ENCODE measurements around the gene THSD1.
A peak's percentile ranks its signal among the peaks of the same experiment; 100 is the strongest.

Gene THSD1

GRCh38 chr13:52405767-52406494, at the start of gene THSD1:
Gene THSD1, minus strand, starts transcription at chr13:52406172. Its CDS starts 3,572 bp downstream, at chr13:52402600.
- H3K27me3 ChIP-seq (ENCODE audit: low read depth, low read length): peaks cover 4% of the 10 kb centered on the region
- peaks cover 0 to 13% of the 10 kb centered on the region in 2 donors for H3K36me3 ChIP-seq (ENCODE audit: control insufficient read depth in 1 of 2, insufficient read depth in 2 of 2, low read length in 2 of 2)
- peaks cover 0 to 19% of the 10 kb centered on the region in 2 donors for H3K4me1 ChIP-seq (ENCODE audit: control insufficient read depth in 1 of 2, insufficient read depth in 2 of 2, low read length in 2 of 2)
- H3K27ac ChIP-seq (ENCODE audit: low read length): no peak within 1 kb of the TSS
- H3K9me3 ChIP-seq (ENCODE audit: control insufficient read depth in 1 of 2, low read length in 2 of 2): no peaks in the 10 kb centered on the region
- H3K4me3 ChIP-seq (ENCODE audit: low read depth in 1 of 2, low read length in 2 of 2): peak within 1 kb of the TSS; percentile 53 to 64

GRCh38 chr13:52455677-52456041, 49.7 kb upstream of the THSD1 start:
- peak overlapping the region; percentile 97 for H3K27ac ChIP-seq (ENCODE audit: low read length)
- H3K4me3 ChIP-seq (ENCODE audit: low read depth in 1 of 2, low read length in 2 of 2): peak overlapping the region; percentile 84 to 99
- peaks cover 4 to 15% of the 10 kb centered on the region in 2 donors for H3K4me1 ChIP-seq (ENCODE audit: control insufficient read depth in 1 of 2, insufficient read depth in 2 of 2, low read length in 2 of 2)
- H3K27me3 ChIP-seq (ENCODE audit: low read depth, low read length): no peaks in the 10 kb centered on the region
- H3K36me3 ChIP-seq (ENCODE audit: control insufficient read depth in 1 of 2, insufficient read depth in 2 of 2, low read length in 2 of 2): peaks cover 0 to under 1% of the 10 kb centered on the region in 2 donors
- H3K9me3 ChIP-seq (ENCODE audit: control insufficient read depth in 1 of 2, low read length in 2 of 2): no peaks in the 10 kb centered on the region

- Histone ChIP-seq H3K27ac (ENCODE audit: low read length) (peak within 1 kb of the TSS; percentile 97), H3K36me3 (ENCODE audit: control insufficient read depth in 1 of 2, insufficient read depth in 2 of 2, low read length in 2 of 2) (no peaks in the 10 kb centered on the region), H3K4me1 (ENCODE audit: control insufficient read depth in 1 of 2, insufficient read depth in 2 of 2, low read length in 2 of 2) (peaks cover 4 to 15% of the 10 kb centered on the region in 2 donors), H3K9me3 (ENCODE audit: control insufficient read depth in 1 of 2, low read length in 2 of 2) (no peaks in the 10 kb centered on the region), H3K27me3 (ENCODE audit: low read depth, low read length) (no peaks in the 10 kb centered on the region), H3K4me3 (ENCODE audit: low read depth in 1 of 2, low read length in 2 of 2) (peak within 1 kb of the TSS; percentile 84 to 99)
These were observed 49.1 kb upstream of the THSD1 start, which contains the start of gene CKAP2 for GRCh38 chr13:52454820-52455676. Gene CKAP2, plus strand, starts transcription at chr13:52455478. Its CDS starts 79 bp downstream, at chr13:52455557.

GRCh38 chr13:52454459-52454819, 48.5 kb upstream of the THSD1 start:
- Histone ChIP-seq H3K36me3 (ENCODE audit: control insufficient read depth in 1 of 2, insufficient read depth in 2 of 2, low read length in 2 of 2) (no peaks in the 10 kb centered on the region), H3K4me1 (ENCODE audit: control insufficient read depth in 1 of 2, insufficient read depth in 2 of 2, low read length in 2 of 2) (peaks cover 4 to 15% of the 10 kb centered on the region in 2 donors), H3K4me3 (ENCODE audit: low read depth in 1 of 2, low read length in 2 of 2) (peak overlapping the region; percentile 84 to 99), H3K27ac (ENCODE audit: low read length) (peak overlapping the region; percentile 97), H3K9me3 (ENCODE audit: control insufficient read depth in 1 of 2, low read length in 2 of 2) (no peaks in the 10 kb centered on the region), H3K27me3 (ENCODE audit: low read depth, low read length) (no peaks in the 10 kb centered on the region)

- H3K27ac ChIP-seq (ENCODE audit: low read length): no peak overlapping the region
- H3K27me3 ChIP-seq (ENCODE audit: low read depth, low read length): no peaks in the 10 kb centered on the region
- no peaks in the 10 kb centered on the region for H3K9me3 ChIP-seq (ENCODE audit: control insufficient read depth in 1 of 2, low read length in 2 of 2)
- no peak overlapping the region for H3K4me3 ChIP-seq (ENCODE audit: low read depth in 1 of 2, low read length in 2 of 2)
- peaks cover 11 to 34% of the 10 kb centered on the region in 2 donors for H3K4me1 ChIP-seq (ENCODE audit: control insufficient read depth in 1 of 2, insufficient read depth in 2 of 2, low read length in 2 of 2)
- no peaks in the 10 kb centered on the region for H3K36me3 ChIP-seq (ENCODE audit: control insufficient read depth in 1 of 2, insufficient read depth in 2 of 2, low read length in 2 of 2)
These were observed 46.5 kb upstream of the THSD1 start for GRCh38 chr13:52452470-52452869.

GRCh38 chr13:52451135-52451804, 45.3 kb upstream of the THSD1 start:
- Histone ChIP-seq H3K9me3 (ENCODE audit: control insufficient read depth in 1 of 2, low read length in 2 of 2) (no peaks in the 10 kb centered on the region), H3K27me3 (ENCODE audit: low read depth, low read length) (no peaks in the 10 kb centered on the region), H3K27ac (ENCODE audit: low read length) (no peak overlapping the region), H3K4me3 (ENCODE audit: low read depth in 1 of 2, low read length in 2 of 2) (peak overlapping the region; percentile 81 to 91), H3K36me3 (ENCODE audit: control insufficient read depth in 1 of 2, insufficient read depth in 2 of 2, low read length in 2 of 2) (no peaks in the 10 kb centered on the region), H3K4me1 (ENCODE audit: control insufficient read depth in 1 of 2, insufficient read depth in 2 of 2, low read length in 2 of 2) (peaks cover 9 to 30% of the 10 kb centered on the region in 2 donors)

GRCh38 chr13:52450793-52451116, 44.8 kb upstream of the THSD1 start:
- Histone ChIP-seq H3K27me3 (ENCODE audit: low read depth, low read length) (no peaks in the 10 kb centered on the region), H3K4me3 (ENCODE audit: low read depth in 1 of 2, low read length in 2 of 2) (peak overlapping the region; percentile 81 to 91), H3K4me1 (ENCODE audit: control insufficient read depth in 1 of 2, insufficient read depth in 2 of 2, low read length in 2 of 2) (peaks cover 7 to 25% of the 10 kb centered on the region in 2 donors), H3K27ac (ENCODE audit: low read length) (no peak overlapping the region), H3K36me3 (ENCODE audit: control insufficient read depth in 1 of 2, insufficient read depth in 2 of 2, low read length in 2 of 2) (no peaks in the 10 kb centered on the region), H3K9me3 (ENCODE audit: control insufficient read depth in 1 of 2, low read length in 2 of 2) (no peaks in the 10 kb centered on the region)

- peak within 1 kb of the TSS; percentile 81 to 91 for H3K4me3 ChIP-seq (ENCODE audit: low read depth in 1 of 2, low read length in 2 of 2)
- no peaks in the 10 kb centered on the region for H3K27me3 ChIP-seq (ENCODE audit: low read depth, low read length)
- peaks cover 0 to under 1% of the 10 kb centered on the region in 2 donors for H3K36me3 ChIP-seq (ENCODE audit: control insufficient read depth in 1 of 2, insufficient read depth in 2 of 2, low read length in 2 of 2)
- peaks cover 7 to 25% of the 10 kb centered on the region in 2 donors for H3K4me1 ChIP-seq (ENCODE audit: control insufficient read depth in 1 of 2, insufficient read depth in 2 of 2, low read length in 2 of 2)
- peak within 1 kb of the TSS; percentile 78 for H3K27ac ChIP-seq (ENCODE audit: low read length)
- H3K9me3 ChIP-seq (ENCODE audit: control insufficient read depth in 1 of 2, low read length in 2 of 2): no peaks in the 10 kb centered on the region
These were observed 44.2 kb upstream of the THSD1 start, which contains the start of gene VPS36 for GRCh38 chr13:52450012-52450792. Gene VPS36, minus strand, starts transcription at chr13:52450634. Its CDS starts 40 bp downstream, at chr13:52450594.

- no peaks in the 10 kb centered on the region for H3K9me3 ChIP-seq (ENCODE audit: control insufficient read depth in 1 of 2, low read length in 2 of 2)
- peaks cover 0 to 4% of the 10 kb centered on the region in 2 donors for H3K36me3 ChIP-seq (ENCODE audit: control insufficient read depth in 1 of 2, insufficient read depth in 2 of 2, low read length in 2 of 2)
- peaks cover 7 to 24% of the 10 kb centered on the region in 2 donors for H3K4me1 ChIP-seq (ENCODE audit: control insufficient read depth in 1 of 2, insufficient read depth in 2 of 2, low read length in 2 of 2)
These were observed 43.5 kb upstream of the THSD1 start for GRCh38 chr13:52449331-52450011.

More at GRCh38 chr13:52449331-52450011, 43.5 kb upstream of the THSD1 start:
- peak overlapping the region; percentile 78 for H3K27ac ChIP-seq (ENCODE audit: low read length)
- no peaks in the 10 kb centered on the region for H3K27me3 ChIP-seq (ENCODE audit: low read depth, low read length)
- peak overlapping the region; percentile 81 to 91 for H3K4me3 ChIP-seq (ENCODE audit: low read depth in 1 of 2, low read length in 2 of 2)
